Posterior vena cava (tissue), 2 donors: Measurements from ENCODE around the gene SAP30. TPM values are rescaled to one million over a fixed set of nuclear protein-coding genes. Genes with fewer than 3 reads are reported as not detected.
A peak's percentile ranks its signal among the peaks of the same experiment; 100 is the strongest.

Experiments used
- DNase-seq: peaks from one replicate; pipeline ENCODE4 v3.0.0-alpha.2; 2020; ENCODE audit warnings: low spot score
- intact Hi-C, 2 donors: fragments of 100-400 bp; cut with DNase I; formaldehyde crosslinking; loops; one replicate each; pipeline versions ENCODE4 v1.14.1 to v1.14.2; 2022 to 2023
- total RNA-seq, 2 donors: library from RNA; stranded (reverse); fragmentation: NEBNext Ultra II Directional; extraction: Animal tissue kit (Norgen Biotek cat#: 25700); gene quantifications; one replicate each; pipeline ENCODE4 v1.2.1, GENCODE V29; 2021
- donor health status: DM: yes; HTN: yes; CAD: no.
- donor health status: DM: yes; HTN: yes; CAD: no.

The SAP30 gene
- total RNA-seq, 2 donors from 2014 or later: 28.8 to 34.4 TPM

GRCh38 chr4:173405840-173406606 lies 35.3 kb downstream of the SAP30 start:
- intact Hi-C loops: no loop called here
- no peak for DNase-seq

GRCh38 chr4:173410079-173410478 lies 39.3 kb downstream of the SAP30 start:
- no peak for DNase-seq
- intact Hi-C loops: loop anchor here (5.0 to 10.0 kb wide), 2 partner anchors 385 to 702 kb away; no protein-coding TSS in a partner anchor

GRCh38 chr4:173411106-173411693 lies 40.4 kb downstream of the SAP30 start:
- intact Hi-C loops: loop anchor here (5.0 to 10.0 kb wide), 2 partner anchors 386 to 701 kb away; no protein-coding TSS in a partner anchor
- DNase-seq: no peak

GRCh38 chr4:173413036-173413435 lies 42.3 kb downstream of the SAP30 start:
- intact Hi-C loops: loop anchor here (5.0 to 10.0 kb wide), 2 partner anchors 388 to 699 kb away; no protein-coding TSS in a partner anchor
- DNase-seq: no peak

- intact Hi-C loops: loop anchor here (5.0 to 10.0 kb wide), 2 partner anchors 390 to 698 kb away; no protein-coding TSS in a partner anchor
Observed at GRCh38 chr4:173414456-173414855, 43.7 kb downstream of the SAP30 start.

GRCh38 chr4:173415092-173415491 lies 44.3 kb downstream of the SAP30 start:
- intact Hi-C loops: loop anchor here in 1 of 2 donors (5.0 to 10.0 kb wide), 2 partner anchors 98 to 390 kb away; no protein-coding TSS in a partner anchor
- DNase-seq: no peak

More at GRCh38 chr4:173414456-173414855, 43.7 kb downstream of the SAP30 start:
- no peak for DNase-seq

- DNase-seq: peak; percentile 90
- intact Hi-C loops: loop anchor here (2.0 to 10.0 kb wide), 3 partner anchors 97 to 391 kb away; no protein-coding TSS in a partner anchor
Observed at GRCh38 chr4:173415885-173416653, 45.3 kb downstream of the SAP30 start.

- DNase-seq: no peak
- intact Hi-C loops: loop anchor here (2.0 to 10.0 kb wide), 4 partner anchors 77 to 393 kb away; no protein-coding TSS in a partner anchor
Observed at GRCh38 chr4:173417833-173418232, 47.1 kb downstream of the SAP30 start.

- intact Hi-C loops: loop anchor here (2.0 to 10.0 kb wide), 3 partner anchors 76 to 394 kb away; no protein-coding TSS in a partner anchor
- DNase-seq: no peak
Observed at GRCh38 chr4:173418639-173419038, 47.9 kb downstream of the SAP30 start.

- no peak for DNase-seq
- intact Hi-C loops: loop anchor here in 1 of 2 donors (5.0 kb wide), 1 partner anchor 72 kb away; no protein-coding TSS in a partner anchor
Observed at GRCh38 chr4:173420324-173420752, 49.6 kb downstream of the SAP30 start.

- intact Hi-C loops: loop anchor here in 1 of 2 donors (5.0 kb wide), 1 partner anchor 72 kb away; no protein-coding TSS in a partner anchor
- DNase-seq: no peak
Observed at GRCh38 chr4:173420801-173421200, 50.0 kb downstream of the SAP30 start.

- DNase-seq: no peak
- intact Hi-C loops: loop anchor here in 1 of 2 donors (5.0 kb wide), 1 partner anchor 67 kb away; no protein-coding TSS in a partner anchor
Observed at GRCh38 chr4:173424899-173425805, 54.4 kb downstream of the SAP30 start.

- intact Hi-C loops: loop anchor here in 1 of 2 donors (2.0 kb wide), 1 partner anchor 49 kb away; no protein-coding TSS in a partner anchor
- DNase-seq: no peak
Observed at GRCh38 chr4:173426064-173426463, 55.3 kb downstream of the SAP30 start.

Other genes starting within 250 kb of the SAP30 start
- gene GALNT7, start 202.1 kb upstream of the SAP30 start, total RNA-seq: 10 to 100 TPM; 10.2 to 16.2 TPM
- 10 to 100 TPM; 23.7 to 51.5 TPM for gene HMGB2, start 36.6 kb upstream of the SAP30 start, total RNA-seq
- 10 to 100 TPM; 18.2 to 61.8 TPM for gene SCRG1, start 28.2 kb downstream of the SAP30 start, total RNA-seq
- gene HAND2, start 159.3 kb downstream of the SAP30 start, total RNA-seq: 1 to 10 TPM; 1.1 to 3.5 TPM